Esophagus mucosa (tissue), 1 donor: ENCODE measurements around the gene RASGRP1. TPM values are rescaled to one million over a fixed set of nuclear protein-coding genes. Genes with fewer than 3 reads are reported as not detected.
"Not testable (repeated sequence)": the region's sequence is repeated elsewhere in the genome, so short reads cannot be mapped to it uniquely, and the experiment has no call there.

ENCODE experiments used
- ATAC-seq: fragments of 200-7000 bp; cut with Tn5 transposase; one replicate; pipeline ENCODE4 v1.9.1; 2020
- total RNA-seq: library from RNA; stranded (reverse); gene quantifications from one replicate; pipeline ENCODE4 v1.2.4, GENCODE V29; 2023
- donor health status: DM: yes; HTN: yes; CAD: no.

Gene RASGRP1
- 21.2 TPM for total RNA-seq

GRCh38 chr15:38564557-38565286 is at the start of gene RASGRP1:
Gene RASGRP1, minus strand, starts transcription at chr15:38564814. Its CDS starts 186 bp downstream, at chr15:38564628.
- peak; percentile 88 for ATAC-seq

DNA sequence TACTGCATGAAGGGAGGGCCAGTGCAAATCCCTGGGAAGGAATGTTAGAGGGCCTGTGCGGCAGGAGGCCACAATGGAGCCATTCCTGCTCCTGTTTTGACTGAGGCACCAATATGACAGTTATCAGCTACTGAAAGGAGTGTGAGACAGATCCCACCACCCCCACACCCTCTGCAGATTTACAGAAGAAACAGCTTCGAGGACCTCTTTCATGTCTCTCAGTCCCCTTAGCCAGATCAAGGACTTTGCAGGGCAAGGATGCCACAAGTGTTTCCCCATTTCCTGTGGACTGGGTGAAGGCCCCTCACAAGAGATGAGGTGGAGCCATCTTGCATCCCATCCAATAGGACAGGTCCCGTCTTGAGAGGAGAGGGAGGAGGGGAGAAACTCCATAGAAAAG is 48.5 kb upstream of the RASGRP1 start:
- no peak for ATAC-seq

DNA sequence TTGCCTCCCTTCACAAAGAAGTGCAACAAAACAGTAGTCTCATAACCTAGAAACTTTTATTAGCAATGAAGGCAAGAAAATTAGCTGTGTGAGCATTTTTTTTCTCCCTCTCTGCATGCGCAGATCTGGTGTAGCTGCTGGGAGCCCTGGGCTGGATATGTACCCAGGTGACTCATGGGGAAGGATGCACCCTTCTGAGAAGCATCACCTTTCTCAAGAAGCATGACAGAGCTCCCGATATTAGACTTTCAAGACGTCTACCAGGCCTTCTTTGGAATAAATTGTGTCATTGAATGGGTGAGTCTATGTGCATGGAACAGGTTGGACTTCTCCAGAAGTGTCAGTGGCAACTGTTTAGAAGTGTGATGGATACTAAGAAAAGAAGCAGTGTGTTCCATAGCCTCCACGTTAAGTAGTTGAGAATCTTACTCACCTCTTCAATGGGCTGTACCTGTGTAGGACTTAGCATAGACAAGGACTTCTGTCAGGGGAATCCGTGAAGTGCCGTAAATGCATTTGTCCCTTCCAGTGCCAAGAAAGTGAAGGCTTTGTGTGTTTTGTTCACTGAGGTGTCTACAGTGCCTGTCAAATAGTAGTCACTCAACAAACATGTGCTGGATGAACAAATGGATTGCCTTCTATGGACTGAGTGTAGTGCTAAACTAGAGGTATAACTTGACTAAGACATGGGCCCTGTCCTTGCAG is 47.7 kb upstream of the RASGRP1 start:
- peak; percentile 88 for ATAC-seq

GRCh38 chr15:38611228-38611627 is 46.6 kb upstream of the RASGRP1 start:
- peak; percentile 66 for ATAC-seq

GRCh38 chr15:38610748-38611147 is 46.1 kb upstream of the RASGRP1 start:
- ATAC-seq: peak; percentile 27

- ATAC-seq: no peak
Observed at GRCh38 chr15:38609097-38609738, 44.6 kb upstream of the RASGRP1 start.

GRCh38 chr15:38608682-38609081 is 44.1 kb upstream of the RASGRP1 start:
- ATAC-seq: peak; percentile 58

DNA sequence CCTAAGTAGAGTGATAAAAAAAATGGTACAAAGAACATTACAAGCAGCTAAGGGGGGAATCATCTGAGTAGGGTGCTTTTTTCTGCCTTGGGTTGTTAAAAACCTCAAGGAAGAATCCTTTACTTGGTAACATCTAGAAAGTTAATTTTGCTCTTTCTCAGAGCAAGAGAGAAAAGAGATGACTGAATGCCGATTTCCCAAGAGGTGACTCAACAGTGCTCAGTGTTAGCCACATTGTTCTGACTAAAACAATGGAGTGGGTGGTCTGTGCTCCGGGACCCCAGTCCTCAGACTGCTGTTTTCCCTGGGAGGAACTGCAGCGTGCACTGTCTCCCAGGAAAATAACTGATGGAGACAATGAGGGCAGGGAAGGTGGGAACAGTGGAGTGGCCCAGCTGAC is 41.1 kb upstream of the RASGRP1 start:
- ATAC-seq: no peak

DNA sequence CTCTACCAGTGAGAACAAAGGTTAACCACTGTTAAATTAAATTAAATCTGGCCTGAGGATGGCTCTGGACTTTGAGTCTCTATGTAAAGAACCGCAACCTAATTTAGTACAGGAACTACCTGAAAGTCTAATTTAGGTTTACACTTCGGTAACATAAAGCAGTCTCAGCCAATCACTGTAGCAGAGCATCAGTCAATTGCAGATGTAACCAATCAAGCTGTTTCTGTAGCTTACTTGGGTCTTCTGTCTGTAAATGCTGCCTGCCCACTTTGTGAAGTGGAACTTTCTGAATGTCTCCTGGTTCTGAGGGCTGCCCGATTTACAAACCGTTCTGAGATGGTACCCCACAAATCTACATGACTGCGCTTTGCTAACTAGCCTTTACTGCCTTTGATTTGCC is 39.1 kb upstream of the RASGRP1 start:
- ATAC-seq: no peak

DNA sequence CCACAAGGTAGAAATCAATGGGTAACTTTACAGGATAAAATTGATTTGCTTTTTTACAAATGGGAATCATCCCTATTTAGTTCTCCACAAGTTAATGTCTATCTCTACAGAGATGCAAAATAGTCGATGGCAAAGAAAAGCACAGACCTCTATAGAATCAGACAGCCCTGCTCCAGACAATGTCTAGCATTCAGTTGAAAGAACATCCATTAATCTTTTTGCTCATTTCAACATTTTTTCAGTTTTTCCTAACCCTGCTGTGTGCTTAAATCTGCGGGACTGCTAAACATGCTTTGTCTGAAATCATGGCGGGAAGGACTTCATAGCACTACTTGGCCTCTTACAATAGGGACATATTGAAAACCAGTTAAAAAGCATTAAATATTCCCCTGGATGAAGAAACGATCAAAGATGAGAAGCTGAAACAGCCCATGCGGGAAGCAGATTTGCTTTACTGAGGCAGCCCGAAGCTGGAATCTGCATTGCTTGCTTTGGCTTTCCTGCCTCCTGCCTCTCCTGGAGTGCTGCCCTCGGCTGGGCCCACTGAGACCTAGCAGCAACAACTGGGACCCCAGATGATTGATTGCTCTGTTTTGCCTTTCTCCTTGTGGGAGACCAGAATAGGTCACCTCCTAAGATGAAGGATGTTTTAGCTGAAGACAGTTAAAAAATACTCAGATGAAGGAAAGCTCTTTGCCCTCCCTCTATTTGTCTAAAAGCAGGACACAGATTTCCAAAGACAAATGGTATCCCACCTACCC is 38.5 kb upstream of the RASGRP1 start:
- no peak for ATAC-seq

DNA sequence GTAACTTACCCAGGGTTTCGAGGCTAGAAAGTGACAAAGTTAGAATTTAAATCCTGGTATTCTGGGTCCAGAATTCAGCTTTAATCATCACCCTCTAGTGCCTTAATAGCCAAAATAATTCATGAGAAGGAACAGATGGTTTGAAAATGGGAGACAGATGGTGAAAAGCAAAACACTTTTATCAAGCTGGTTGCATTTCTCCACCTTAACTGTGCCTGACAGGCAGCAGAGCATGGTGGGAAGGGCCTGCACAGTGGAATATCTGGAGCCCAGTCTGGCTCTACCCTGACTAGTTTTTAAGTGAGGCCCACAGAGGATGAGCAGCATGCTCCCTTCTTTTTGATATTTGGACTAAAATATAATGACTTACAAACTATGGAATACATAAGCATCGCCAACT is 35.6 kb upstream of the RASGRP1 start:
- ATAC-seq: no peak

DNA sequence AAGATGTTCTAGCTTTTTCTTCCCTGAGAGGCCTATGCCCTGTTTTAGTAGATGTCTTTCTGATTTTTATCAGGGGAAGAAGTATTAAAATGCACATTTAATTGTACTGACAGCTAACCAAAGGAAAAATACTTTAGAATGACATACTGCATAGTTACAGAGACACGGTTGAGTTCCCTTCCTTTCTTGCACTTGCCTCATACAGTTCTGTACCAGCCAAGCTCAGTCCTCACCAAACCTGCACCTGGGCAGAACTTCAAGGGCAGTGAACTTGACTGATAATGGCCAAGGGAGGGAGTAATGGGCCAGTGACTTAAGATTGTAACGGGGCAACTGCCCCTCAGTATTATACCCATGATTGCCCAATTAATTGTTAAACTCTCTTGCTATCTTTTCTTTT is 34.1 kb upstream of the RASGRP1 start:
- peak; percentile 55 for ATAC-seq

DNA sequence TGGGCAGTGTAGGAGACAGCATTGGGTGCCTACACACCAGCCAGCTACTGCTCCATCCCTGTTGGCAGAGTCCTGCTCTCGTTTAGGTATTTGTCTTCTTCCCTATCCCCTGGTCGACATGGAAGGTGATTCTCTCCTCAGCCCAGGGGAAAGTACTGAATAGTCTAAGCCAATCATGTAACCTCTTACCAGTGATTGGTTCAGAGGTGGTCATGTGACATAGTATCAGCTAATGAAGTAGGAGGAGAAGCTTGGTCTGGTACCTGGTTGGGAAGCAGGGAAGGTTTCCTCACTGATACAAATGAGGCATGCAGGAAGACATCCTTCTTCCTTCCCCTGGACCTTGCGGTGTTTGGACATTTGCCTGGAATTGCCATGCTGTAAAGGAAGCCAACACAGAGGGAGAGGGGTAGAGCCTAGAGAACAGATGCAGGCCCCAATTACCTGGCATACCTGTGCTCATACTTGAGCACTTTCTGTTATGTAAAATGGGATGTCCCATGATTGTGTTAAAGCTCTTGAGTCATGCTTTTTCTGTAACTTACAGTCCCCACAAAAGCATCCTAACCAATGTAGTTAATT is 32.7 kb upstream of the RASGRP1 start:
- no peak for ATAC-seq

DNA sequence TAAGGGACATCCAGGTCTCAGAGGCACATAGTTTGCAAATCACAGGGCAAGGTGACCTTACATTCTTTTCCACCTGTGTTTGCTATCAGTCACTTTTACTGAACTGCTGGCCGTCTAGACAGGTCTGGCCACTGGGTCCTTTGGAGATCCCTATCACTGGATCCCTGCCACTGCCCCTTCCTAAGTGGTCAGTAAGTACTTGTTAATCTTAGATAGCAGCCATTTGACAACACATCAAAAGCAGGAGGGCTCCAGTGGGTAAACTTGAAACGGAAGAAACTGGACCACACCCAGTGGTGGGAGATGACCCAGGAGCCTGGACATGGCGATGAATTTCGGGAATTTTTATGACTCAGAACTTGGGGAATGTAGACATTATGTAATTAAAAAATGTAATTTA is 28.9 kb upstream of the RASGRP1 start:
- no peak for ATAC-seq

- ATAC-seq: peak; percentile 98
Observed at GRCh38 chr15:38589502-38589901, 24.9 kb upstream of the RASGRP1 start.

GRCh38 chr15:38588672-38589071 is 24.1 kb upstream of the RASGRP1 start:
- ATAC-seq: peak; percentile 75

DNA sequence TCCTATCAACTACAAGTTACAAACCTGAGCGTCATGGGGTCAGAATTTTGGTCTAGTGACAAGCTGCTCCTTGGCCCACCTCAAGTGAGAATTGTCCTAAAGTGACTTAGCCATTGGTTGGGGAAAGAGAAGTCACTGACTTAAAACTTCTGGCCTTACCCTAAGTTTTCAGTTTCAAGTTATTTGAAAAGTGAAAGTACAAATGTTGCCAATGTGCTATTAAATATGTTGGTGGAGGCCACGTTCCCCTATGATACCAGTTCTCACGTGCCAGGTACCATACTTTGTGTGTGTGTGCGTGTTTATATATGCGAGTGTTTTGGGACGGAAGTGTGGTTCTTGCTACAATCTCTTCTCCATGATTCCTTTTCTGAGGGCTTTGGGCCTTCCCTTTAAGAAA is 22.6 kb upstream of the RASGRP1 start:
- no peak for ATAC-seq

DNA sequence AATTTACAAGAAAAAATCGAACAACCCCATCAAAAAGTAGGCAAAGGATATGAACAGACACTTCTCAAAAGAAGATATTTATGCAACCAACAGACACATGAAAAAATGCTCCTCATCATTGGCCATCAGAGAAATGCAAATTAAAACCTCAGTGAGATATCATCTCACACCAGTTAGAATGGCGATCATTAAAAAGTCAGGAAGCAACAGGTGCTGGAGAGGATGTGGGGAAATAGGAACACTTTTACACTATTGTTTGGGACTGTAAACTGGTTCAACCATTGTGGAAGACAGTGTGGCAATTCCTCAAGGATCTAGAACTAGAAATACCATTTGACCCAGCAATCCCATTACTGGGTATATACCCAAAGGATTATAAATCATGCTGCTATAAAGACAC is 21.4 kb upstream of the RASGRP1 start:
- not testable (repeated sequence) for ATAC-seq

- ATAC-seq: no peak
Observed at GRCh38 chr15:38578626-38579025, 14.0 kb upstream of the RASGRP1 start.

DNA sequence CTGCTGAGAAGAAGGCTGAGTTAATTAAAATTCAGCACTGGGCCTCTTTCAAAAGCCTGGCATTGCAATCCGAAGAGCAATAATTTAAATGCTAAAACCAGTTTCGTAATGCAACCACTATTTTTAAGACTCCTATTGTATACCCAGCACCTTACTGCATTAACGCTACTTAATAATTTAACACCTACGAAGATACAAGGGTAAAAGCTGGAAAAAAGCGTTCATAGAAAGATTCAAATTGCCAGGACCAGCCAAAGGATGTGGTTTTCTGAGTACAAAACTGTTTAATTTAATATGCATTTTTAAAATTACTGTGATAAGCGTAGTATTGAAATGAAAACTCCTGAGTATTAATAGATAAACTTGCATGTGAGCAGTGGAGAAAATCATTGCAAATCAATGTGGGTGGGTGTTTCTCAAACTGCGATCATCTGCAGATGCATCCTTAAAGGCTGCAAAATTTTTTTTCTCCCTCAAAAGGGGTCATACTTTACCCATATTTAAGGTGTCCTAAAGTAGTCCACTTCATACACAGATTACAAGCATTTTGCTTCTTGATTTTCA is 12.9 kb upstream of the RASGRP1 start:
- ATAC-seq: no peak

- ATAC-seq: no peak
Observed at GRCh38 chr15:38576837-38577236, 12.2 kb upstream of the RASGRP1 start.

DNA sequence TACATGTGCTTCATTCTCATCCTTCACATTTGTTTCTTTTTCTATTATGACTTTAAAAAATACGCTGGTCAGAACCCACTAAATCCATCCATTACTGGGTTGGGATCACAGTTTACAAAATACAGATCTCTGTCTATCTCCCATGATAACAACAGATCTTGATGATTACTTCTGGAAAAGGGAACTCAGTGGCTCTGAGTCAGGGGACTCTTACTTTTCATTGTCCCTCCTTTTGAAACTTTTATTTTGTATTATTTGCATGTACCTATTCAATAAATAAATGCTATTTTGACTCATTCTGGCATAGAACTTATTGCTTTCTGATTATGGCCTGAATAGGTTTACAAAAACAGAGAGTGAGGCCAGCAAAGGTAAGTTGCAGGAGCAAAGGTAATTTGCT is 11.6 kb upstream of the RASGRP1 start:
- no peak for ATAC-seq
